H9 (cell line): ENCODE results near the gene SPDYE9. TPM values are rescaled to one million over a fixed set of nuclear protein-coding genes. Genes with fewer than 3 reads are reported as not detected.
"Not testable (repeated sequence)": the region's sequence is repeated elsewhere in the genome, so short reads cannot be mapped to it uniquely, and the experiment has no call there.

Source experiments
- DNase-seq: peaks from one replicate; pipeline ENCODE4 v3.0.0-alpha.2; 2017
- H2AFZ ChIP-seq: one replicate; pipeline ENCODE4 v1.6.1; 2013; ENCODE audit warnings: mild to moderate bottlenecking, low read length, control low read depth, moderate library complexity
- H2AK5ac ChIP-seq: 2 replicates; pipeline ENCODE4 v1.6.1; 2013; ENCODE audit warnings: low read length, control low read depth, mixed read lengths; ENCODE audit not compliant: insufficient read length
- H2BK120ac ChIP-seq: one replicate; pipeline ENCODE4 v1.6.1; 2013; ENCODE audit warnings: low read depth, mild to moderate bottlenecking, low read length, control low read depth, inconsistent platforms; ENCODE audit not compliant: poor library complexity, severe bottlenecking
- H2BK12ac ChIP-seq: 2 replicates; pipeline ENCODE4 v1.6.1; 2013; ENCODE audit warnings: low read length, control low read depth, mixed read lengths, low read depth; ENCODE audit not compliant: insufficient read length
- H2BK15ac ChIP-seq: 2 replicates; pipeline ENCODE4 v1.6.1; 2013; ENCODE audit warnings: low read depth, low read length, control low read depth
- H2BK20ac ChIP-seq: one replicate; pipeline ENCODE4 v1.6.1; 2013; ENCODE audit warnings: low read depth, mild to moderate bottlenecking, low read length, control low read depth, inconsistent platforms; ENCODE audit not compliant: poor library complexity, severe bottlenecking
- H2BK5ac ChIP-seq: 2 replicates; pipeline ENCODE4 v1.6.1; 2013; ENCODE audit warnings: low read length, control low read depth, mixed read lengths; ENCODE audit not compliant: insufficient read length
- H3K14ac ChIP-seq: 2 replicates; pipeline ENCODE4 v1.6.1; 2013; ENCODE audit warnings: low read length, control low read depth; ENCODE audit not compliant: insufficient read depth
- H3K18ac ChIP-seq: 2 replicates; pipeline ENCODE4 v1.6.1; 2013; ENCODE audit warnings: low read depth, mild to moderate bottlenecking, mixed read lengths, low read length, control low read depth; ENCODE audit not compliant: insufficient read length
- H3K23ac ChIP-seq: 2 replicates; pipeline ENCODE4 v1.6.1; 2013; ENCODE audit warnings: low read length, control low read depth, mixed read lengths, low read depth; ENCODE audit not compliant: insufficient read length
- H3K23me2 ChIP-seq: 2 replicates; pipeline ENCODE4 v1.6.1; 2013; ENCODE audit warnings: low read depth, mild to moderate bottlenecking, mixed read lengths, low read length, control low read depth; ENCODE audit not compliant: insufficient read length, poor library complexity, severe bottlenecking
- H3K27ac ChIP-seq: 2 replicates; pipeline ENCODE4 v1.5.1; 2013; ENCODE audit warnings: low read length, control low read depth, mixed read lengths, low read depth; ENCODE audit not compliant: insufficient read length
- H3K27me3 ChIP-seq: 2 replicates; pipeline ENCODE4 v1.6.1; 2013; ENCODE audit warnings: low read length, control low read depth, inconsistent platforms; ENCODE audit not compliant: insufficient read depth
- H3K4ac ChIP-seq: 2 replicates; pipeline ENCODE4 v1.6.1; 2013; ENCODE audit warnings: low read depth, mild to moderate bottlenecking, control low read depth, inconsistent platforms, low read length, moderate library complexity
- H3K4me1 ChIP-seq: 2 replicates; pipeline ENCODE4 v1.6.1; 2013; ENCODE audit warnings: low read length, control low read depth, inconsistent platforms; ENCODE audit not compliant: insufficient read depth
- H3K4me2 ChIP-seq: 2 replicates; pipeline ENCODE4 v1.6.1; 2013; ENCODE audit warnings: low read length, control low read depth, mixed read lengths; ENCODE audit not compliant: insufficient read length, insufficient read depth
- H3K56ac ChIP-seq: 2 replicates; pipeline ENCODE4 v1.6.1; 2013; ENCODE audit warnings: low read depth, mild to moderate bottlenecking, mixed read lengths, low read length, control low read depth; ENCODE audit not compliant: insufficient read length
- H3K79me1 ChIP-seq: 2 replicates; pipeline ENCODE4 v1.6.1; 2013; ENCODE audit warnings: low read depth, mild to moderate bottlenecking, moderate library complexity, low read length, control low read depth, inconsistent platforms; ENCODE audit not compliant: insufficient read depth, poor library complexity, severe bottlenecking
- H3K79me2 ChIP-seq: 2 replicates; pipeline ENCODE4 v1.6.1; 2013; ENCODE audit warnings: low read length, control low read depth, inconsistent platforms; ENCODE audit not compliant: insufficient read depth
- H3K9ac ChIP-seq: 2 replicates; pipeline ENCODE4 v1.6.1; 2013; ENCODE audit warnings: low read length, control low read depth, mixed read lengths; ENCODE audit not compliant: insufficient read length; ENCODE audit errors: extremely low read depth
- H3K9me3 ChIP-seq: one replicate; pipeline ENCODE4 v1.6.1; 2013; ENCODE audit warnings: low read depth, low read length, inconsistent platforms; ENCODE audit not compliant: control insufficient read depth
- H3T11ph ChIP-seq: one replicate; pipeline ENCODE4 v1.6.1; 2013; ENCODE audit warnings: mild to moderate bottlenecking, low read length, control low read depth, inconsistent platforms
- H4K20me1 ChIP-seq: one replicate; pipeline ENCODE4 v1.6.1; 2013; ENCODE audit not compliant: control insufficient read depth, insufficient read length, insufficient read depth
- H4K5ac ChIP-seq: 2 replicates; pipeline ENCODE4 v1.6.1; 2013; ENCODE audit warnings: low read depth, mild to moderate bottlenecking, mixed read lengths, low read length, control low read depth; ENCODE audit not compliant: insufficient read length
- H4K8ac ChIP-seq: replicated peaks from 2 replicates; pipeline ENCODE4 v1.6.1; 2013; ENCODE audit warnings: low read length, control low read depth, mixed read lengths, low read depth; ENCODE audit not compliant: insufficient read length
- H4K91ac ChIP-seq: 2 replicates; pipeline ENCODE4 v1.6.1; 2013; ENCODE audit warnings: low read depth, mild to moderate bottlenecking, moderate library complexity, mixed read lengths, low read length, control low read depth; ENCODE audit not compliant: insufficient read length
- H3K27ac Mint-ChIP-seq, 3 experiments: 2 replicates in 2 of 3; 3 replicates in 1 of 3; pipeline ENCODE4 v1.8.0; 2020 to 2021; ENCODE audit warnings: mixed read lengths in 3 of 3, mild to moderate bottlenecking in 1 of 3, moderate library complexity in 1 of 3
- H3K27me3 Mint-ChIP-seq: 2 replicates; pipeline ENCODE4 v1.8.0; 2021; ENCODE audit warnings: low read depth, mild to moderate bottlenecking, moderate library complexity, mixed read lengths
- H3K36me3 Mint-ChIP-seq, 3 experiments: 2 replicates in 2 of 3; 3 replicates in 1 of 3; pipeline ENCODE4 v1.8.0; 2020 to 2021; ENCODE audit warnings: low read depth in 3 of 3, mixed read lengths in 3 of 3; ENCODE audit not compliant: insufficient read depth in 1 of 3
- H3K4me1 Mint-ChIP-seq, 2 experiments: 2 replicates each; pipeline ENCODE4 v1.8.0; 2020; ENCODE audit warnings: mixed read lengths in 2 of 2
- H3K4me3 Mint-ChIP-seq, 2 experiments: 2 replicates in 1 of 2; 3 replicates in 1 of 2; pipeline ENCODE4 v1.8.0; 2020 to 2021; ENCODE audit warnings: mild to moderate bottlenecking in 2 of 2, mixed read lengths in 2 of 2, moderate library complexity in 1 of 2
- H3K9me3 Mint-ChIP-seq, 2 experiments: 2 replicates in 1 of 2; 3 replicates in 1 of 2; pipeline ENCODE4 v1.8.0; 2020; ENCODE audit warnings: mild to moderate bottlenecking in 2 of 2, mixed read lengths in 2 of 2, moderate library complexity in 1 of 2
- WGBS: extraction: QIAGEN DNeasy Blood & Tissue Kit; methylation state at CpG from one replicate; pipeline ENCODE4 v1.1.7; 2013; ENCODE audit warnings: missing lambda C conversion rate, low lambda C conversion rate, mixed read lengths; ENCODE audit not compliant: insufficient read length; ENCODE audit errors: extremely low coverage; 5-methylcytosine and 5-hydroxymethylcytosine counted together
- total RNA-seq: library from RNA; stranded (reverse); gene quantifications from 2 replicates; pipeline ENCODE4 v1.2.1, GENCODE V29; 2021

The SPDYE9 gene
- total RNA-seq, 1 experiment from 2014 or later = not detected

GRCh38 chr7:73124126-73124525, 38.3 kb upstream of the SPDYE9 start:
- H2BK15ac ChIP-seq, H3K4me1 ChIP-seq, H2AK5ac ChIP-seq, H3K9me3 ChIP-seq, H3K4me3 Mint-ChIP-seq, H3K18ac ChIP-seq, H3K9me3 Mint-ChIP-seq, H3K36me3 Mint-ChIP-seq, H3K56ac ChIP-seq, H3K9ac ChIP-seq, H3T11ph ChIP-seq, H3K27me3 ChIP-seq, H3K79me1 ChIP-seq, H2BK20ac ChIP-seq, H3K27ac Mint-ChIP-seq, H3K4me1 Mint-ChIP-seq, H3K23me2 ChIP-seq, H3K23ac ChIP-seq, H2BK120ac ChIP-seq, H3K4me2 ChIP-seq, H3K27me3 Mint-ChIP-seq, H4K91ac ChIP-seq, DNase-seq, H3K14ac ChIP-seq, H4K5ac ChIP-seq, H3K27ac ChIP-seq, H2AFZ ChIP-seq, H4K20me1 ChIP-seq, H2BK12ac ChIP-seq, H2BK5ac ChIP-seq, H3K79me2 ChIP-seq, H4K8ac ChIP-seq, H3K4ac ChIP-seq: not testable (repeated sequence)
- WGBS = no CpG with 5 or more reads among the region's 1 CpG

GRCh38 chr7:73122778-73123447, 37.1 kb upstream of the SPDYE9 start:
- H3K4me3 Mint-ChIP-seq, H3K4me1 ChIP-seq, H3K9me3 ChIP-seq, H3K79me2 ChIP-seq, H3K9ac ChIP-seq, H3K18ac ChIP-seq, H2BK20ac ChIP-seq, H2BK5ac ChIP-seq, H3K27ac ChIP-seq, H3K4ac ChIP-seq, H3K4me2 ChIP-seq, H4K8ac ChIP-seq, DNase-seq, H3K27ac Mint-ChIP-seq, H3K56ac ChIP-seq, H3K23me2 ChIP-seq, H3K36me3 Mint-ChIP-seq, H3K23ac ChIP-seq, H3K27me3 ChIP-seq, H3K27me3 Mint-ChIP-seq, H2BK12ac ChIP-seq, H2AK5ac ChIP-seq, H4K20me1 ChIP-seq, H2AFZ ChIP-seq, H3K9me3 Mint-ChIP-seq, H2BK120ac ChIP-seq, H2BK15ac ChIP-seq, H4K5ac ChIP-seq, H4K91ac ChIP-seq, H3T11ph ChIP-seq, H3K79me1 ChIP-seq, H3K14ac ChIP-seq, H3K4me1 Mint-ChIP-seq: not testable (repeated sequence)
- no CpG with 5 or more reads among the region's 4 CpGs for WGBS
